ENCODE measurements around the gene TBL3. TPM values are rescaled to one million over a fixed set of nuclear protein-coding genes. Genes with fewer than 3 reads are reported as not detected.

TBL3 gene
- total and polyA plus RNA-seq, 9 of the 15 experiments (the other 6 are each of a cell fraction or from before 2014, with no cell fraction given), result 0.97 to 117 (median 24.5) TPM

- TF ChIP-seq, protein P1, sequence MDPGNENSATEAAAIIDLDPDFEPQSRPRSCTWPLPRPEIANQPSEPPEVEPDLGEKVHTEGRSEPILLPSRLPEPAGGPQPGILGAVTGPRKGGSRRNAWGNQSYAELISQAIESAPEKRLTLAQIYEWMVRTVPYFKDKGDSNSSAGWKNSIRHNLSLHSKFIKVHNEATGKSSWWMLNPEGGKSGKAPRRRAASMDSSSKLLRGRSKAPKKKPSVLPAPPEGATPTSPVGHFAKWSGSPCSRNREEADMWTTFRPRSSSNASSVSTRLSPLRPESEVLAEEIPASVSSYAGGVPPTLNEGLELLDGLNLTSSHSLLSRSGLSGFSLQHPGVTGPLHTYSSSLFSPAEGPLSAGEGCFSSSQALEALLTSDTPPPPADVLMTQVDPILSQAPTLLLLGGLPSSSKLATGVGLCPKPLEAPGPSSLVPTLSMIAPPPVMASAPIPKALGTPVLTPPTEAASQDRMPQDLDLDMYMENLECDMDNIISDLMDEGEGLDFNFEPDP (CRISPR knock-in tag; IDR thresholded peaks at IDR 0.05), result no peak
- 0 out of 2 replicates have a peak, but pooled peaks have one; percentile 49 for TF ChIP-seq ZBTB1 (CRISPR knock-in tag; IDR thresholded peaks at IDR 0.05; ENCODE audit: borderline replicate concordance, low read depth)
- TF ChIP-seq ZNF436 (CRISPR knock-in tag; IDR thresholded peaks at IDR 0.05), result 0 out of 2 replicates have a peak, but pooled peaks have one; percentile 25
- TF ChIP-seq ERF (CRISPR knock-in tag; IDR thresholded peaks at IDR 0.05), result no peak
- TF ChIP-seq ATF3 (IDR thresholded peaks at IDR 0.05), result peak; percentile 97
- no peak for TF ChIP-seq ATF3 (CRISPR knock-in tag; conservative IDR thresholded peaks at IDR 0.05)
- peak; percentile 80; the same call in 1 of the 2 replicates for TF ChIP-seq TFAP4 (CRISPR knock-in tag; IDR thresholded peaks at IDR 0.05; ENCODE audit: borderline replicate concordance)
- no peak for TF ChIP-seq TBP (optimal IDR thresholded peaks at IDR 0.05; ENCODE audit: low read depth, low read length)
- TF ChIP-seq ESRRA (IDR thresholded peaks at IDR 0.05; ENCODE audit: borderline replicate concordance, low read depth), result peak; percentile 86
- no peak for TF ChIP-seq SRSF9 (IDR thresholded peaks at IDR 0.05; ENCODE audit: borderline replicate concordance, low read depth, low read length)
- TF ChIP-seq POLR2A (conservative IDR thresholded peaks at IDR 0.05), result peak; percentile 35; the same call in 1 of the 2 replicates
- TF ChIP-seq, protein P2, sequence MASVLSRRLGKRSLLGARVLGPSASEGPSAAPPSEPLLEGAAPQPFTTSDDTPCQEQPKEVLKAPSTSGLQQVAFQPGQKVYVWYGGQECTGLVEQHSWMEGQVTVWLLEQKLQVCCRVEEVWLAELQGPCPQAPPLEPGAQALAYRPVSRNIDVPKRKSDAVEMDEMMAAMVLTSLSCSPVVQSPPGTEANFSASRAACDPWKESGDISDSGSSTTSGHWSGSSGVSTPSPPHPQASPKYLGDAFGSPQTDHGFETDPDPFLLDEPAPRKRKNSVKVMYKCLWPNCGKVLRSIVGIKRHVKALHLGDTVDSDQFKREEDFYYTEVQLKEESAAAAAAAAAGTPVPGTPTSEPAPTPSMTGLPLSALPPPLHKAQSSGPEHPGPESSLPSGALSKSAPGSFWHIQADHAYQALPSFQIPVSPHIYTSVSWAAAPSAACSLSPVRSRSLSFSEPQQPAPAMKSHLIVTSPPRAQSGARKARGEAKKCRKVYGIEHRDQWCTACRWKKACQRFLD (CRISPR knock-in tag; IDR thresholded peaks at IDR 0.05), result 0 out of 2 replicates have a peak, but pooled peaks have one; percentile 1
- peak; percentile 47 for TF ChIP-seq EGR1 (conservative IDR thresholded peaks at IDR 0.05)
- peak; percentile 26; the same call in 1 of the 2 replicates for TF ChIP-seq MAX (CRISPR knock-in tag; IDR thresholded peaks at IDR 0.05)
- TF ChIP-seq RBFOX2 (IDR thresholded peaks at IDR 0.05; ENCODE audit: low read depth, low read length), result peak; percentile 35; the same call in 1 of the 2 replicates
- peak; percentile 35; the same call in 1 of the 2 replicates for TF ChIP-seq DPF2 (IDR thresholded peaks at IDR 0.05)
- no peak for TF ChIP-seq MAFG (tag; conservative IDR thresholded peaks at IDR 0.05)
- TF ChIP-seq ZNF75A (CRISPR knock-in tag; IDR thresholded peaks at IDR 0.05), result no peak
- TF ChIP-seq, protein P3, sequence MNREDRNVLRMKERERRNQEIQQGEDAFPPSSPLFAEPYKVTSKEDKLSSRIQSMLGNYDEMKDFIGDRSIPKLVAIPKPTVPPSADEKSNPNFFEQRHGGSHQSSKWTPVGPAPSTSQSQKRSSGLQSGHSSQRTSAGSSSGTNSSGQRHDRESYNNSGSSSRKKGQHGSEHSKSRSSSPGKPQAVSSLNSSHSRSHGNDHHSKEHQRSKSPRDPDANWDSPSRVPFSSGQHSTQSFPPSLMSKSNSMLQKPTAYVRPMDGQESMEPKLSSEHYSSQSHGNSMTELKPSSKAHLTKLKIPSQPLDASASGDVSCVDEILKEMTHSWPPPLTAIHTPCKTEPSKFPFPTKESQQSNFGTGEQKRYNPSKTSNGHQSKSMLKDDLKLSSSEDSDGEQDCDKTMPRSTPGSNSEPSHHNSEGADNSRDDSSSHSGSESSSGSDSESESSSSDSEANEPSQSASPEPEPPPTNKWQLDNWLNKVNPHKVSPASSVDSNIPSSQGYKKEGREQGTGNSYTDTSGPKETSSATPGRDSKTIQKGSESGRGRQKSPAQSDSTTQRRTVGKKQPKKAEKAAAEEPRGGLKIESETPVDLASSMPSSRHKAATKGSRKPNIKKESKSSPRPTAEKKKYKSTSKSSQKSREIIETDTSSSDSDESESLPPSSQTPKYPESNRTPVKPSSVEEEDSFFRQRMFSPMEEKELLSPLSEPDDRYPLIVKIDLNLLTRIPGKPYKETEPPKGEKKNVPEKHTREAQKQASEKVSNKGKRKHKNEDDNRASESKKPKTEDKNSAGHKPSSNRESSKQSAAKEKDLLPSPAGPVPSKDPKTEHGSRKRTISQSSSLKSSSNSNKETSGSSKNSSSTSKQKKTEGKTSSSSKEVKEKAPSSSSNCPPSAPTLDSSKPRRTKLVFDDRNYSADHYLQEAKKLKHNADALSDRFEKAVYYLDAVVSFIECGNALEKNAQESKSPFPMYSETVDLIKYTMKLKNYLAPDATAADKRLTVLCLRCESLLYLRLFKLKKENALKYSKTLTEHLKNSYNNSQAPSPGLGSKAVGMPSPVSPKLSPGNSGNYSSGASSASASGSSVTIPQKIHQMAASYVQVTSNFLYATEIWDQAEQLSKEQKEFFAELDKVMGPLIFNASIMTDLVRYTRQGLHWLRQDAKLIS (CRISPR knock-in tag; IDR thresholded peaks at IDR 0.05), result 0 out of 2 replicates have a peak, but pooled peaks have one; percentile 40
Observed at GRCh38 chr16:1990351-1991134, 18.7 kb downstream of the TBL3 start (continued).
